T1000 (cell line): ENCODE results near the gene MYDGF.

Source experiments
- DNase-seq: peaks from one replicate; lab custom pipeline; 2025; ENCODE audit warnings: mixed read lengths; lab: John Stamatoyannopoulos, UW

Gene MYDGF

DNA sequence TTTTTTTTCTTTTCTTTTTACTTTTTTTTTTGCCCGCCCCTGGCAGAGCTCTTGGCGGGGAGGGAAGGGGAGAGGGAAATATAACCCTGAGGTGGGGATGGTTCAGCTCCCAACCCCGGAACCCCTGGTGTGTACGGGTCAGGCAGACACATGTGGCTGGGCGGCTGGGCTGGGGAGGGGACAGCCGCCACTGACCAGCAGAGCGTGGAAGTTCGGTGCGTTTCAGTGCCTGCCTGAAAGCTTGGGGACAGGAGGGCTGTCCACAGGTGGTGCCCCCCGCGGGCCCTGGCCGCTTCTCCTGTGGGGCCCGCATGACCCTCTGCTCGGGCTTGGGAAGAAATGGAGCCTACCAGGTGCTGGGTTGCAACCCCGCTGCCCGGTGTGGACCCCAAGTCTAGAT is 5.2 kb upstream of the MYDGF start:
- DNase-seq: no peak

- no peak for DNase-seq
Measured at GRCh38 chr19:4673726-4674125, 3.6 kb upstream of the MYDGF start.

DNA sequence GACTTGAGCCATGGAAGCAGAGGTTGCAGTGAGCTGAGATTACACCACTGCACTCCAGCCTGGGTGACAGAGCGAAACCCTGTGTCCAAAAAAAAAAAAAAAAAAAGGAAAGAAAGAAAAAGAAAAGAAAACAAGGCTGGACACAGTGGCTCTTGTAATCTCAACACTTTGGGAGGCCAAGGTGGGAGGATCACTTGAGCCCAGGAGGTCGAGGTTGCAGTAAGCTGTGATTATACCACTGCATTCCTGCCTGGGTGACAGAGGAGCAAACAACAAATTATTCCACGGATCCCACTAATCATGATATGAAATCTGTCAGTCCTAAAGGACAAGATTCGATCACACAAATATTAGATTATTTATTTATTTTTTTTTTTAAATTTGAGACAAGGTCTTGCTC is 3.1 kb upstream of the MYDGF start:
- no peak for DNase-seq

DNA sequence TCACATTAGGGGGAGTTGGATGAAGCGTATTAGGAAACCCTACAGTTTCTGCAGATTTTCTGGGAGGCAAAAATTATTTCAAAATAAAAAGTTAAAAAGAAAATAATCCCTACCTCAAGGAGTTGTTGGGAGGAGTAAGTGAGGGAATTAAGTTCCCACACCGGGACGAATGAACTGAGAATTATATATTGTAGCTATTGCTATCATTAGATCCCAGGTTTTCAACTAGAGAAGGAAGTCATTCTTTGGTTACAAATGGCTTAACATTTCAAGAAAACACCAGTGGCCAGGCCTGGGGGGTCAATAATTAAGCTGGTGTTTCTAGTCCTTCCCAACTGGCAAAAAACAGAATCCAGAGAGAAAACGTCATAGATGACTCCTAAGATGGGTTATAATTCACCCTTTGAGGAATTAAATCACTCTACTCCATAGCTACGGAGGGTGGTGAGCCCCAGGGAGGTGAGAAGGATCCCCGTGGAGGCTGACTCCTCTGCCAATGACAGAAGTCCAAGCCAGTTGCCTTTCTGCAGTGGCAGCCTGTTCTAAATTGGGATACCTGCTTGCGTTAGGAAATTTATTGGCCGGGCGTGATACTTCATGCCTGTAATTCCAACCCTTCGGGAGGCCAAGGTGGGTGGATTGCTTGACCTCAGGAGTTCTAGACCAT is 1.2 kb upstream of the MYDGF start:
- DNase-seq: no peak

DNA sequence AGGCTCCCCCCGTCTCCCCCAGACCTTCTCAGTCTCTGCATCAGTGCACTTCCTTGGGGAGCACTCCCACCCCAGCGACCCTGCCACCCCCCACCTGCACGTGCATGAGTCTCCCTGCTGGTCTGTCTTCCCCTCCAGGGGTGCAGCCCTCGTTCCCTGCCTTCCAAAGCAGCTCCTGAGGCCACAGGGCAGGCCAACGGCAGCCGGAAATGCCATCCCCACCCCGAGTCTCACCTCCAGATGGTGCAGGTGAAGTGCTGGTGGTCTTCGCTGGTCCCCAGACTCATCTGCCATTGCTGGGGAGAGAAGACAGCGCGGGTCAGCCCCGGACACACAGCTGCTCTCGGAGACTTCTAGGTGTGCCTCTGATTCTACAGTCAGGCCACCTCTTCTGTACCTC is 5.5 kb downstream of the MYDGF start:
- DNase-seq: no peak

DNA sequence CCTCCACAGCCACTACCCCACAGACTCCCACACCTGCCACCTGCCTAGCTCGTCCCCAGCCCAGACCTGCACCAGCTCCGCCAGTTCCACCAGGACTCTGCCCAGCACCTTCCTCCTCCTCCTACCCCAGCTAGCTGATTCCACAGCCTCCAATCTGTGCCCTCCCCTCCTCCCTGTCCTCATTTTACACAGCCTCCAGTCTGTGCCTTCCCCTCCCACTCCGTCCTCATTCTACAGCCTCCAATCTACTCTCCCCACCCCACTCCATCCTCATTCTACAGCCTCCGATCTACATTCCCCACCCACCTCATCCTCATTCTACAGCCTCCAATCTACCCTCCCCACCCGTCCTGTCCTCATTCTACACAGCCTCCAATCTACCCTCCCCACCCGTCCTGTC is 7.3 kb downstream of the MYDGF start:
- DNase-seq: no peak

- DNase-seq: no peak
Measured at GRCh38 chr19:4662020-4662695, 8.0 kb downstream of the MYDGF start.

- DNase-seq: no peak
Measured at GRCh38 chr19:4660993-4661392, 9.1 kb downstream of the MYDGF start.

GRCh38 chr19:4660181-4660791 is 9.9 kb downstream of the MYDGF start:
- DNase-seq: no peak

DNA sequence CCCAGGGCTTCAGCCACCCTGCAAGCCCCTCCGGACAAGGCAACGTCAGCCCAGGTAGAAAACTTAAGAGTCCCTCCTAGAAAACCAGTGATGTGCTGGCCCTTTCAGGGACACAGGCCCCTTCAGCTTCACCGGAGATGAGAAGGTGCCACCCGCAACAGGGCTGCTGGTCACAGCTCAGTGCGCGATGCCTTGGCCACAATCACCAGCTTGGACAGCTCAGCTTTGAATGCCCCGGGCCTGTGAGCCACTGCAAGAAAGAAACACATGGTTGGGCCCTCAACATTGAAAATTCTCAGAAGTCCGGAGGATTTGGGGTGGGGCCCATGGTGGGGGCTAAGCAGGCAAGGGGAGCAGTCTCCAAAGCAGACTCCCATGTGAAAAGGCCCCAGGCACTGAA is 12.3 kb downstream of the MYDGF start:
- no peak for DNase-seq

GRCh38 chr19:4657262-4657661 is 12.9 kb downstream of the MYDGF start:
- DNase-seq: no peak

GRCh38 chr19:4656102-4656501 is 14.0 kb downstream of the MYDGF start:
- no peak for DNase-seq

DNA sequence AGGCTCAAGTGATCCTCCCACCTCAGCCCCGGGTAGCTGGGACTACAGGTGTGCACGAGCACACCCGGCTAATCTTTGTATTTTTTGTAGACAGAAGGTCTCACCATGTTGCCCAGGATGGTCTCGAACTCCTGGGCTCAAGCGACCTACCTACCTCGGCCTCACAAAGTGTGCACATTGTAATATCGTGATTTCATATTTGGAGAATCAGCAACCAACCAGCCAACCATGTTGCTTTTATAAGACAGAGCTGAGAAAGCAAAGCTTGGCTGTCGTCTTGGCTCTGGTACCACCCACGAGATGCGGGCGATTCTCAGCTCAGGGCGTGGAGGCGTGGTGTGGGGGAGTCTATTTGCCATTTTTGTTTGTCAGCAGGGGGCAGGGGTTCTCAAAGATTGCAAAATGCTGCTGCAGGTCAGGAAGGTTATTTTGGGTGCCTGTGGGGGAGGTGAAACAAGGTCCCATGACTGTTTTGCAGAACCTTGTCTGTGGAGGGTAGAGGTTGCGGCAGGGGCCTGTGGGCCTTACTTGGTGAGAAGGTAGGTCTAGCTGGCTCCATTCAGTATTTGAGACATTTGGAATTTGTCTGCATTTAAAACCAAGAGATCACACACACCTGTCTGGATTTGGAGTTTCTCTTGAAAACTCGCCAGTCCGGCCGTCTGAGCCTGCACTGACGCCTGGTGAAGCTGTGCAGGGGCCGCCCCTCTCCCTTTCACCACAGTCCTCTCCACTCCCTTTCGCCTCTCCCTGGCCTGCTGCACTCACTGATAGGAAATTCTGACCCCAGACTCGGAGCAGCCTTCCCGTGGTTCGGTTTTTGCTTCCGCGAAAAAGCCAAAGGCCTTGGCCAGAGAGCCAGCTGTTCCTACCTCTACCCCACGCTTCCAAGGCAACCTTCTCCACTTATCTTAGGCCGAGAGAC is 15.4 kb downstream of the MYDGF start:
- no peak for DNase-seq

DNA sequence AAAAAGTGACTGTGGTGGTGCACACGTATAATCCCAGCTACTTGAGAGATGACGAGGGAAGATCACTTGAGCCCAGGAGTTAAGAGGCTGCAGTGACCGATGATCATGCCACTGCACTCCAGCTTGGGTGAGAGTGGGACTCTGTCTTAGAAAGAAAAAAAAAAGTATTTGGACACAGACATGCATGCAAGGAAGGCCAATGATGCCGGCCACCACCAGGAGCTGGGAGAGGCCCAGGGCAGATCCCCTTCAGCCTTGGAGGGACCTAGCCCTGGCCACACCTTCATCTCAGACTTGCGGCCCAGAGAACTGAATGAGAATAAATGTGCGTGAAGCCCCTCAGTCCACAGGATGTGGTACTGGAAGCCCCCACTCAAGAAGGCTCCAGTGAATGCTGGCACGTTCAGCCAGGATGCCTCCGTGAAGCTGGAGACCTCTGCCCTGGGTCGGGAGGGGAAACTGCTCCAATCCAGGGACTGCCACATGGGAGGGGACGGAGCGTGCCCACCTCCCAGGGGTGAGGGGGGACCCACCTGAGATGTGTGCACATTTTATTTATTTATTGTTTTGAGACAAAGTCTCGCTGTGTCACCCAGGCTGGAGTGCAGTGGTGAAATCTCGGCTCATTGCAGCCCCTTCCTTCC is 16.2 kb downstream of the MYDGF start:
- DNase-seq: no peak

- DNase-seq: no peak
Measured at GRCh38 chr19:4652075-4652474, 18.1 kb downstream of the MYDGF start.

DNA sequence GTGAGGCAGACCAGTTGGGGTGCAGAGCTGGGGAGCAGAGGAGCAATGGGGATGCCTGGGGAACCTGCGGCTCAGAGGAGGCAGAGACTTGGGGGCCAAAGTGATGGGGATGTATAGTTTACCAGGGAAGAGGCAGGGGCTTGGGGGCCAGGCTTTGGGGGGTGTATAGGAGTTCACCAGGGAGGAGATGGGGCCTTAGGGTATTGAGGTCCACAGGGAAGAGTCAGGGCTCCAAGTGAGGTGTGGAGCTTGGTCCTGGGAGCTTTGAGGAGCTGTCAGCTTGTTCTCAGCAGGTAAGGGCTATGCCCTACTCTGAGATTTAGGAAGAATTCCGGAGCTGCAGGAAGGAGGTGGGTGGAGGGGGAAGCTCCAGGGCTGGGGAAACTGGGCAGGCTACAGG is 20.0 kb downstream of the MYDGF start:
- DNase-seq: no peak

GRCh38 chr19:4649392-4650047 is 20.6 kb downstream of the MYDGF start:
- DNase-seq: no peak

GRCh38 chr19:4647676-4648644 is 22.2 kb downstream of the MYDGF start:
- DNase-seq: no peak

DNA sequence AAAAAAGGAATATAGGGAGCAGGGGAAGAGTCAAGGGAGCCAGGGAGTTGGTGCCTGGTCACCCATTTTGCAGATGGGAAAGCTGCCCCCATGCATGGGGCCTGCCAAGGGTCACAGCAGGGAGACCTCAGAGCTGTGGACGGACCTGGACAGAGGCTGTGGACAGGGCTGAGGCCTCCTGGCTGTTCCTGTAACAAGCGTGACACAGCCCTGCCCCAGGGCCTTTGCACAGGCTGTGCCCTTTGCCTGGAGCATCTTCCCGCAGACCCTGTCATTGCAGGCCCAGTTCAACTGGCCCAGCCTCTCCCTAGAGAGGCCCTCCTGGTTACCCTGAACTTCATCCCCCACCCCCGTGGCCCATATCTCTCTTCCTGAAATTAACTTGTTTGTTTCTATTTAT is 24.4 kb downstream of the MYDGF start:
- DNase-seq: no peak

- DNase-seq: no peak
Measured at GRCh38 chr19:4642625-4643024, 27.5 kb downstream of the MYDGF start.
